ENCODE measurements around the gene EIF6. TPM values are rescaled to one million over a fixed set of nuclear protein-coding genes. Genes with fewer than 3 reads are reported as not detected.

EIF6 gene
- total and polyA plus RNA-seq, 9 of the 15 experiments (the other 6 are each of a cell fraction or from before 2014, with no cell fraction given): 165 to 832 (median 229) TPM

GRCh38 chr20:35277531-35278395 is 6.8 kb downstream of the EIF6 start, which contains the start of gene MMP24OS (continued):
- TF ChIP-seq ELF4 (CRISPR knock-in tag; IDR thresholded peaks at IDR 0.05): no peak
- TF ChIP-seq LEF1 (IDR thresholded peaks at IDR 0.05): no peak
- TF ChIP-seq PTTG1 (tag; IDR thresholded peaks at IDR 0.05; ENCODE audit: low read depth): no peak
- TF ChIP-seq ATF7 (IDR thresholded peaks at IDR 0.05): peak; percentile 32; the same call in 1 of the 2 replicates
- TF ChIP-seq TRIM28 (IDR thresholded peaks at IDR 0.05): no peak
- TF ChIP-seq PML (IDR thresholded peaks at IDR 0.05; ENCODE audit: low read length): no peak; the same call in 1 of the 2 replicates
- no peak for TF ChIP-seq ZNF561 (CRISPR knock-in tag; conservative IDR thresholded peaks at IDR 0.05)
- TF ChIP-seq POLR2H (tag; IDR thresholded peaks at IDR 0.05; ENCODE audit: low read depth): peak; percentile 66; the same call in 1 of the 2 replicates
- TF ChIP-seq HLTF (IDR thresholded peaks at IDR 0.05): no peak
- TF ChIP-seq NCOA1 (IDR thresholded peaks at IDR 0.05; ENCODE audit: low read depth): no peak
- TF ChIP-seq, protein P1, sequence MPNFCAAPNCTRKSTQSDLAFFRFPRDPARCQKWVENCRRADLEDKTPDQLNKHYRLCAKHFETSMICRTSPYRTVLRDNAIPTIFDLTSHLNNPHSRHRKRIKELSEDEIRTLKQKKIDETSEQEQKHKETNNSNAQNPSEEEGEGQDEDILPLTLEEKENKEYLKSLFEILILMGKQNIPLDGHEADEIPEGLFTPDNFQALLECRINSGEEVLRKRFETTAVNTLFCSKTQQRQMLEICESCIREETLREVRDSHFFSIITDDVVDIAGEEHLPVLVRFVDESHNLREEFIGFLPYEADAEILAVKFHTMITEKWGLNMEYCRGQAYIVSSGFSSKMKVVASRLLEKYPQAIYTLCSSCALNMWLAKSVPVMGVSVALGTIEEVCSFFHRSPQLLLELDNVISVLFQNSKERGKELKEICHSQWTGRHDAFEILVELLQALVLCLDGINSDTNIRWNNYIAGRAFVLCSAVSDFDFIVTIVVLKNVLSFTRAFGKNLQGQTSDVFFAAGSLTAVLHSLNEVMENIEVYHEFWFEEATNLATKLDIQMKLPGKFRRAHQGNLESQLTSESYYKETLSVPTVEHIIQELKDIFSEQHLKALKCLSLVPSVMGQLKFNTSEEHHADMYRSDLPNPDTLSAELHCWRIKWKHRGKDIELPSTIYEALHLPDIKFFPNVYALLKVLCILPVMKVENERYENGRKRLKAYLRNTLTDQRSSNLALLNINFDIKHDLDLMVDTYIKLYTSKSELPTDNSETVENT (CRISPR knock-in tag; IDR thresholded peaks at IDR 0.05): no peak
- no peak for TF ChIP-seq BCOR (IDR thresholded peaks at IDR 0.05)
- TF ChIP-seq ZNF311 (CRISPR knock-in tag; IDR thresholded peaks at IDR 0.05): no peak
- no peak for TF ChIP-seq THAP7 (CRISPR knock-in tag; IDR thresholded peaks at IDR 0.05)
- TF ChIP-seq MTA2 (IDR thresholded peaks at IDR 0.05; ENCODE audit: low read depth): no peak
- no peak for TF ChIP-seq HNRNPH1 (optimal IDR thresholded peaks at IDR 0.05; ENCODE audit: low read depth, low read length)
- TF ChIP-seq SRSF1 (IDR thresholded peaks at IDR 0.05; ENCODE audit: low read depth, low read length): no peak
- no peak for TF ChIP-seq HNRNPK (IDR thresholded peaks at IDR 0.05; ENCODE audit: low read depth, low read length, poor library complexity, severe bottlenecking)
- no peak; the same call in 1 of the 2 replicates for TF ChIP-seq HCFC1 (IDR thresholded peaks at IDR 0.05; ENCODE audit: low read depth, low read length)
- no peak for TF ChIP-seq HMG20B (CRISPR knock-in tag; IDR thresholded peaks at IDR 0.05)
- TF ChIP-seq RNF2 (IDR thresholded peaks at IDR 0.05): no peak
- TF ChIP-seq GTF2A2 (tag; IDR thresholded peaks at IDR 0.05): no peak
- no peak for TF ChIP-seq ESRRB (CRISPR knock-in tag; IDR thresholded peaks at IDR 0.05; ENCODE audit: borderline replicate concordance)
- no peak for TF ChIP-seq KLF1 (tag; IDR thresholded peaks at IDR 0.05)
- no peak for TF ChIP-seq TCF7 (IDR thresholded peaks at IDR 0.05; ENCODE audit: borderline replicate concordance)
- no peak for TF ChIP-seq EP300 (IDR thresholded peaks at IDR 0.05; ENCODE audit: low read length)
- TF ChIP-seq RBM22 (IDR thresholded peaks at IDR 0.05; ENCODE audit: low read depth, low read length, poor library complexity, severe bottlenecking): peak; percentile 58
- TF ChIP-seq PHB (CRISPR knock-in tag; IDR thresholded peaks at IDR 0.05): no peak
- TF ChIP-seq HSF4 (CRISPR knock-in tag; IDR thresholded peaks at IDR 0.05; ENCODE audit: borderline replicate concordance): no peak

All from K562 (cell line).